ENCODE measurements around the gene MCC. TPM values are rescaled to one million over a fixed set of nuclear protein-coding genes. Genes with fewer than 3 reads are reported as not detected.
"Not testable (repeated sequence)": the region's sequence is repeated elsewhere in the genome, so short reads cannot be mapped to it uniquely, and the experiment has no call there.

The MCC gene
- total RNA-seq, 1 experiment from 2014 or later: 0.10 TPM

DNA sequence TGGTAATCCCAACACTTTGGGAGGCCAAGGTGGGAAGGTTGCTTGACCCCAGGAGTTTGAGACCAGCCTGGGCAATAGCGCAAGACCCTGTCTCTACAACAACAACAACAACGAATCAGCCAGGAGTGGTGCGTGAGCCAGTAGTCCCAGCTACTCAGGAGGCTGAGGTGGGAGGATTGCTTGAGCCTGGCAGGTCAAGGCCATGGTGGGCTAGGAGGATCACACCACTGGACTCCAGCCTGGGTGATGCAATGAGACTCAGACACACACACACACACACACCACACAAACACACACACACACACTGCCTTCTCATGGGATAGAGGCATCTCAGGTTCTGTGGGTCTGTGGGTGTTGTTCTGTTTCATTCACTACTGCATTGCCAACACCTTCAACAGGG lies 396.6 kb downstream of the MCC start:
- in situ Hi-C loops (cut with HindIII; ENCODE audit: low sequenced_read_pairs): no loop called here
- DNase-seq (ENCODE audit: low spot score): no peak

DNA sequence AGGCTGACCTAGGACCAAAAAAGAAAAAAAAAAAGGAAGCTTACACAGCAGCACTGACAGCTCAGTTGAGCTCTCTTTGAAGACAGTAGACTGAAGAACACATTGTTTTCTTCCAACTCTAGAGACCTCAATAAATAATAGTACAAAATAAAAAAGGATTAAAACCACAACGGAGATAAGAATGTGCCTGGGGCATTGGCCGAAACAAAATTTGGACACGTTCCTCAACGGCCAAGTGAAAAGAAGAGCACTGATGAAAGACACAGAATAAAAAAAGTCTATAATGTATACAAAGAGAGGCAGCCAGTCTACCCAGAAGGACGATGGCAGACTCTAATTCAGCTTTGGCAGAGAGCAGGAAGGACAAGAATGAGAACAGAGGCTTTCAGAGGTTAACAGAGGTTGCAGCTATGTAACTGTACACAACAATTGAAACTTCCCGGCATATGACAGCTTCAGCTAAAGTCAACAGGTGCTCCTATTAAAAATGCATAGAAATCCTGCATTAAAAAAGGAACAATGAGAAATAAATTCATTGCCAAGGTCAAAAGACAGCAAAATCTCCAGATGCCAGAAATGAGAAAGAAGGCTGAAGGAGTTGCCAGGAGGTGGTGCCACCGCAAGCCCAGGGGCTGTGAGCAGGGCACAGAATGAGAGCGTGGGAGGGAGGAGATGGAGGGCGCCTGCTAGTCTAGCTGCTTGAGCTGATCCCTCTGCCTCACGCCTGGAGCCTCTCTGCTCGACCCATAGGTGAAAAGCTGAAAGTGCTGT lies 397.7 kb downstream of the MCC start:
- in situ Hi-C loops (cut with HindIII; ENCODE audit: low sequenced_read_pairs): no loop called here
- no peak for DNase-seq (ENCODE audit: low spot score)

GRCh38 chr5:113089653-113090335 lies 398.5 kb downstream of the MCC start:
- no peak for DNase-seq (ENCODE audit: low spot score)

DNA sequence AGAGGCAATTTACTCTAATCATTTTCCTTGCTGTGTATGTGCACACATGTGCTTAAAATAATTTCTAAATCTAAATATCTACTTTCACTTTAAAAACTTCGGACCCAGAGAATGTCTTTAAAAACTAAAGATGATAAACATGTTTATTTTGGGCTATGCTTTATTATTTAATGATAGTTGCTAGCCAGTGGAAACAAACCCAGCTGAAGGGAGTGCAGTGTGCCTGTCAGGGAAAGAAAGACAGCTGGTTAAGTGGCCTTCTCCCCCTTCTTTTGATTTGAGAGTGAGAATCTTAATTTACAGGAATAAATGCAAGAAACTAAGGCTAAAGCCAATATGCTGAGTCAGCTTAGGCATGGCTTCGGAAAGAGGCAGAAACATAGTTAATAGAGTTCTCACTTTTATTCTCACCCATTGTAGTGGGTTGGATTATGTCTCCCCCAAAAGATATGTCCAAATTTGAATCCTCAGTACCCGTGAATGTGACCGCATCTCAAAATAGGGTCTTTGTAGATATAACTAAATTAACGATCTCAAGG lies 400.2 kb downstream of the MCC start:
- in situ Hi-C loops (cut with HindIII; ENCODE audit: low sequenced_read_pairs): no loop called here
- no peak for DNase-seq (ENCODE audit: low spot score)

More at GRCh38 chr5:113089653-113090335, 398.5 kb downstream of the MCC start:
- in situ Hi-C loops (cut with HindIII; ENCODE audit: low sequenced_read_pairs): no loop called here

GRCh38 chr5:113085880-113086409 lies 402.3 kb downstream of the MCC start:
- in situ Hi-C loops (cut with HindIII; ENCODE audit: low sequenced_read_pairs): no loop called here
- no peak for DNase-seq (ENCODE audit: low spot score)

- in situ Hi-C loops (cut with HindIII; ENCODE audit: low sequenced_read_pairs): no loop called here
- no peak for DNase-seq (ENCODE audit: low spot score)
Measured at GRCh38 chr5:113085084-113085414, 403.2 kb downstream of the MCC start.

GRCh38 chr5:113084402-113085083 lies 403.7 kb downstream of the MCC start:
- in situ Hi-C loops (cut with HindIII; ENCODE audit: low sequenced_read_pairs): no loop called here
- no peak for DNase-seq (ENCODE audit: low spot score)

DNA sequence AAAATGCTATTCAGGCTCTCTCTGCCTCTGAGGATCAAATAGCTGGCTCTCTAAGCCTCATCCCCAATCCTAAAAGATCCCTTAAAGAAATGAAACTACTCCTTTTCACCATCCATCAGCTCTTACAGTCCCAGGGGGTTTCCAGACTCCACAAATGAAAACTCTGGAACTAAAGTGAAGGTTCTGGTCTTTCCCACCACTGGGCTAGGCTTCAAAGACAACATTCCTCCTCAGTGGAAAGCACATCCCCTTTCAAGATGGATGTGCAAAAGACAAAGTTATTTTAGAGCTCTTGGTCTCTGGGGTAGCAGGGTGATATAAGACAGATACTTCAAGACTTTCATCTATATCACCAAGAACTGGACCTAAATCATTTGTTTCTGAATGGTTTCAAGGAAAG lies 404.8 kb downstream of the MCC start:
- no peak for DNase-seq (ENCODE audit: low spot score)
- in situ Hi-C loops (cut with HindIII; ENCODE audit: low sequenced_read_pairs): no loop called here

GRCh38 chr5:113082547-113082905 lies 405.7 kb downstream of the MCC start:
- in situ Hi-C loops (cut with HindIII; ENCODE audit: low sequenced_read_pairs): no loop called here
- no peak for DNase-seq (ENCODE audit: low spot score)

GRCh38 chr5:113081881-113082546 lies 406.2 kb downstream of the MCC start:
- DNase-seq (ENCODE audit: low spot score): peak; percentile 13
- in situ Hi-C loops (cut with HindIII; ENCODE audit: low sequenced_read_pairs): no loop called here

GRCh38 chr5:113081091-113081839 lies 407.0 kb downstream of the MCC start:
- no peak for DNase-seq (ENCODE audit: low spot score)
- in situ Hi-C loops (cut with HindIII; ENCODE audit: low sequenced_read_pairs): no loop called here

- DNase-seq (ENCODE audit: low spot score); in situ Hi-C loops (cut with HindIII; ENCODE audit: low sequenced_read_pairs): not testable (repeated sequence)
Measured at GRCh38 chr5:113076649-113077048, 411.6 kb downstream of the MCC start.

GRCh38 chr5:113075019-113075418 lies 413.2 kb downstream of the MCC start:
- in situ Hi-C loops (cut with HindIII; ENCODE audit: low sequenced_read_pairs): no loop called here
- DNase-seq (ENCODE audit: low spot score): no peak

- in situ Hi-C loops (cut with HindIII; ENCODE audit: low sequenced_read_pairs); DNase-seq (ENCODE audit: low spot score): not testable (repeated sequence)
Measured at GRCh38 chr5:113073629-113074034, 414.6 kb downstream of the MCC start.

GRCh38 chr5:113071401-113071800 lies 416.9 kb downstream of the MCC start:
- in situ Hi-C loops (cut with HindIII; ENCODE audit: low sequenced_read_pairs): no loop called here
- DNase-seq (ENCODE audit: low spot score): no peak

DNA sequence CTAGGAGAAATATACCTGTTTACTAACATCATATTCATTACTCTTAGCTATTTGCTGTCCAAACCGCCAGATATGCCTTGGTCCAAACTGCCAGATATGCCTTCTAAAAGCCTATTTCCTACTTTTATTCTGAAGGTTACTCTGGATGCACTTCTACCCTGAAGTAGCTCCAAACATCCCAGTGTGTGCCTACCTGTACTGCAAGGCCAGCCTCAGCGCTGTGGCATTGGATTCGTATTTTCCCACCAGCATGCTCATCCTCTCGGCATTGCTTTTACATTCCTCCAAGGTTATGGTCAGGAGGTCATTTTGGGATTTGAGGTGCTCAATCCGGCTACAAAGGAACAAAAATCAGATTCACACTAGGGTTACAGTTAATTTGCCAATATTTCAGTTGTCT lies 417.4 kb downstream of the MCC start:
- in situ Hi-C loops (cut with HindIII; ENCODE audit: low sequenced_read_pairs): no loop called here
- DNase-seq (ENCODE audit: low spot score): no peak

- in situ Hi-C loops (cut with HindIII; ENCODE audit: low sequenced_read_pairs): no loop called here
- no peak for DNase-seq (ENCODE audit: low spot score)
Measured at GRCh38 chr5:113068559-113068958, 419.7 kb downstream of the MCC start.

DNA sequence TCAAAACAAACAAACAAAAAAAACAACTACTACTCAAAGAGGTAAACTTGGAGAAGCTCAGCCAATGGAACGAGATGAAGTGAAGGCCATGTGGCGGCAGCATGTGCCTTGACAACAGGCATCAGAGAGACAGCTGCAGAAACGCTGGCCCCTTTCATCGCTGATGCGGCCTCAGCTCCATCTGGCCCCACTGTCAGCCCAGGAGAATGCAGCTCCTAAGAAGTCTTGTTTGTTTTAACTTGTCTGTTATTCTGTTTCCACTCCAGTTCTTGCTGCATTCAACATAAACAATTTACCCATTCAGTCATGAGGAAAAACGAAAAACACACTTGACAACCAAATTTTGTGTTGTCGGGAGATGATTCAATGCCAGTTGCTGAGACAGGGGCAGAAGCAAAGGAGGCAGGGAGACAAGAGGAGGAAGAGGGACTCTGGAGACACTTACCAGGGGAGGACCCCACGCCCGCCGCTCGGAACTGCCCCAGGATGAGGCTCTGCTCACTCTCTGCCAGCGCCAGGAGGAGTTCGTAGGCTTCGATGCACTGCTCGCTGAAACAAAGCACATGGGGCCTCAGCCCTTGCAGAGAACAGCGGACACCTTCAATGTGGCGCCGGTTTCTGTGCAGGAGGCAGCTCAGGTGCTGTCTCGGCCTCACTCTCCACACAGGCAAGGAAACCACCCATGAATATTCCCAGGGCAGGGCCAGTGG lies 420.5 kb downstream of the MCC start:
- DNase-seq (ENCODE audit: low spot score): no peak
- in situ Hi-C loops (cut with HindIII; ENCODE audit: low sequenced_read_pairs): no loop called here
